Measurements from ENCODE around the gene SLC39A6. TPM values are rescaled to one million over a fixed set of nuclear protein-coding genes. Genes with fewer than 3 reads are reported as not detected.

The SLC39A6 gene
- total RNA-seq, 1 donor from 2014 or later = 28.9 TPM

- H3K27ac ChIP-seq = no peak overlapping the region
- no peaks in the 10 kb centered on the region for H3K4me1 ChIP-seq
- no peak overlapping the region for H3K4me3 ChIP-seq
- DNase-seq = no peak
- H3K9me3 ChIP-seq = no peaks in the 10 kb centered on the region
- H3K27me3 ChIP-seq (ENCODE audit: low read depth) = no peaks in the 10 kb centered on the region
- intact Hi-C loops (cut with DNase I) = no loop called here
- ATAC-seq = no peak
- H3K36me3 ChIP-seq = peaks cover 98% of the 10 kb centered on the region
- TF ChIP-seq CTCF (IDR thresholded peaks at IDR 0.05) = no peak
Observed at GRCh38 chr18:36157441-36157840, 28.3 kb upstream of the SLC39A6 start.

- ATAC-seq (no peak), DNase-seq (no peak)
- H3K27me3 ChIP-seq (ENCODE audit: low read depth) = no peaks in the 10 kb centered on the region
- no peaks in the 10 kb centered on the region for H3K9me3 ChIP-seq
- no peaks in the 10 kb centered on the region for H3K4me1 ChIP-seq
- no peak overlapping the region for H3K27ac ChIP-seq
- intact Hi-C loops (cut with DNase I) = no loop called here
- no peak for TF ChIP-seq CTCF (IDR thresholded peaks at IDR 0.05)
- H3K4me3 ChIP-seq = no peak overlapping the region
- H3K36me3 ChIP-seq = peaks cover 98% of the 10 kb centered on the region
Observed at GRCh38 chr18:36155851-36156757, 27.0 kb upstream of the SLC39A6 start.

DNA sequence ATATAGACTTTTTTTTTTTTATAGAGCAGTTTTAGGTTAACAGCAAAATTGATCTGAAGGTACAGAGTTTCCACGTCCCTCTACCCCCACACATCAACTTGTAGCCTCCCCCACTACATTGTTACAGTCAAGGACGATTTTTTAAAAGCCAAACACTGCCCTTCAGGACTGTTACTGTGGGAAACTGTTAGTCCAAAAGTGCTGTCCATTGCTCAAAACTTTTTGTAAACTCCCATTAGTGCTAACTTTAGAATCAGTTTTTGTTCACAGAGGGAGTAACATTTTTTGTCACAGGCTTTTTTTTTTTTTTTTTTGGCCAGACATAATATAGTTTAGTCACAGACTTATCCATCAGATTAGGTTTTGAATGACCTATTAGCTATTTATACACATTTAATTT is 24.6 kb upstream of the SLC39A6 start:
- no peaks in the 10 kb centered on the region for H3K4me1 ChIP-seq
- H3K9me3 ChIP-seq = no peaks in the 10 kb centered on the region
- H3K36me3 ChIP-seq = peaks cover 97% of the 10 kb centered on the region
- H3K27ac ChIP-seq = no peak overlapping the region
- no peak overlapping the region for H3K4me3 ChIP-seq
- TF ChIP-seq CTCF (IDR thresholded peaks at IDR 0.05) = no peak
- no peaks in the 10 kb centered on the region for H3K27me3 ChIP-seq (ENCODE audit: low read depth)
- DNase-seq (no peak), ATAC-seq (no peak)
- intact Hi-C loops (cut with DNase I) = no loop called here

- H3K4me1 ChIP-seq = no peaks in the 10 kb centered on the region
- no peak for TF ChIP-seq CTCF (IDR thresholded peaks at IDR 0.05)
- intact Hi-C loops (cut with DNase I) = no loop called here
- no peaks in the 10 kb centered on the region for H3K27me3 ChIP-seq (ENCODE audit: low read depth)
- no peaks in the 10 kb centered on the region for H3K9me3 ChIP-seq
- H3K27ac ChIP-seq = no peak overlapping the region
- peaks cover 97% of the 10 kb centered on the region for H3K36me3 ChIP-seq
- no peak overlapping the region for H3K4me3 ChIP-seq
- DNase-seq (no peak), ATAC-seq (no peak)
Observed at GRCh38 chr18:36153203-36153602, 24.1 kb upstream of the SLC39A6 start.

DNA sequence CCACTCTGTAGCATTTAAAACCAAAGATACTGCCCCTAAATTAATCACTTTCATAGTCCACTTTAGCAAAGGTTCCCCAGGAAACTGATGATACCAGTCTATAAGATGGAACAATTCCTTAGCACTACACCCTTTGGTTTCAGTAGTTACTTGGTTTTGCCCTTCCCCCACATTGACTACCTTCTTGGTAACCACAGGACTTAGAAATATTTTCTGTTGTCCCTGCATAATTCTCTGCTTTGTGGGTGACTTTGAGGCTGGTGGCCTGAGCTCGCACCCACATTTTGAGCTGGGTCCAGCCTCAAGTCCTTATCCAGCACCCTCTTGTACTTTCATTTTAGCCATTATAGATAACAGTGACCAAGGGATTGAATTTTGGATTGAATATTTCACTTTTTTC is 23.6 kb upstream of the SLC39A6 start:
- no peaks in the 10 kb centered on the region for H3K9me3 ChIP-seq
- ATAC-seq (no peak), DNase-seq (no peak)
- H3K36me3 ChIP-seq = peaks cover 99% of the 10 kb centered on the region
- H3K4me1 ChIP-seq = no peaks in the 10 kb centered on the region
- no peak overlapping the region for H3K27ac ChIP-seq
- no peak for TF ChIP-seq CTCF (IDR thresholded peaks at IDR 0.05)
- H3K4me3 ChIP-seq = no peak overlapping the region
- intact Hi-C loops (cut with DNase I) = no loop called here
- no peaks in the 10 kb centered on the region for H3K27me3 ChIP-seq (ENCODE audit: low read depth)
